Right lung (tissue), 5 donors: ENCODE data around the gene ITGB1. TPM values are rescaled to one million over a fixed set of nuclear protein-coding genes. Genes with fewer than 3 reads are reported as not detected.
"Not testable (repeated sequence)": the region's sequence is repeated elsewhere in the genome, so short reads cannot be mapped to it uniquely, and the experiment has no call there.

Source experiments
- DNase-seq, 2 donors: peaks; one replicate each; pipeline ENCODE4 v3.0.0-alpha.2; 2013
- polyA plus RNA-seq, 5 donors: library from polyadenylated mRNA; unstranded; fragments of 120-200 nt; gene quantifications; one replicate each; pipeline versions ENCODE4 v1.2.1 to v1.2.3, GENCODE V29; 2013; ENCODE audit warnings: inconsistent platforms in 1 of 5, low replicate concordance in 1 of 5; ENCODE audit not compliant: insufficient read length in 5 of 5, insufficient read depth in 1 of 5

The ITGB1 gene
- polyA plus RNA-seq, 5 donors = 410 to 593 (median 518) TPM

- DNase-seq = no peak
Observed at GRCh38 chr10:32982293-32982709, 24.3 kb upstream of the ITGB1 start.

GRCh38 chr10:32981760-32982159 lies 23.7 kb upstream of the ITGB1 start:
- DNase-seq = no peak

DNA sequence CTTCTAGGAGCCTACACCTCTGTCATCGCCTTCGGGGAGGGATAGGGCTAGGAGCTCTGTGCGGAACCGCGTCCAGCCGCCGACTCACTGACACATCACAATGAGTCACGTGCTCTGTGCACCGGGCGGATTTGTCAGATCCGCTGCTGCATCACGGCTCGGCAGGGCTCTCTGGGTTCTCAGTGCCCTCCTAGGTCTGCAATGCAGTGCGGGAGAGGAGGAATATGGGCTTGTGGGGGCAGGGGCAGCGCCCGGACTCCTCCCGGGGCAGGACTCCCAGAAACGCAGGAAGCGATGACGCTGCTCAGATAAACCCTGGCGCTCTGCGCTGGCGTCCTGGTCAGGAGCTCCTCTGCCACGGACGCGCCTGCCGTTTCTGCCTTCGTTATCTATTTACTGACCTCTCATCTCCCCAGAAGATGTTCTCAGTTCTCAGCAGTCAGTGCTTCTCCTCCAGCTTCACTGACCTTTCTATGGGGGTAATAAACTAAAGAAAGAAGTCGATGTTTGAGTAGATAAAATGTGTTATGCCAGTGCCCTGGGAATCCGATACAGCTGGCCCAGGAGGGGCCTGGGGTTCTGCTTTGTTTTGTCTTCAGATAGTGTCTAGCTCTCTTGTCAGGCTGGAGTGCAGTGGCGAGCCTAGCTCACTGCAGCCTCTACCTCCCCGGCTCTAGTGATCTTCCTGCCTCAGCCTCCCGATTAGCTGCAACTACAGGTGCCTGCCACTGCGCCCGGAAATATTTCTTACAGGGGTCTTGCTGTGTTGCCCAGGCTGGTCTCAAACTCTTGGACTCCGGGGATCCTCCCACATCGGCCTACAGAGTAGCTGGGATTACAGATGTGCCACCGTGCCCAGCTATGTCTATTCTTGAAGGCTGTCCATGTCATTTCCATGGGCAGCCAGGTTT lies 22.8 kb upstream of the ITGB1 start:
- DNase-seq = peak; percentile 69 to 73

DNA sequence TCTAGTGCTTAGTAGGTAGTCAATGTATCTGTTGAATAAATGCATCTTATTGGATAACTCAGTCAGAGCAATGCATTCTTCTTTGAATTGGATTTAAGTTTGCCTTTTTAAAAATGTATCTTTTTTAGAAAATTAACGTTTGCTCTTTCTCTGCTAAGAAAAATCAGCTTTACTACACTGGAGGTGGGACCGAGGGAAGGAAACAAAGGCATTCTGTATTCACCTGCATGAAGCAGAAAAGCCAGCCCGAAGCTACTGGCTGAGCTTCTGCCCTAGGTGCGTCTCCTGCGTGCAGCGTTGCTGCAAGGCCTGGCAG lies 22.2 kb upstream of the ITGB1 start:
- DNase-seq = no peak

DNA sequence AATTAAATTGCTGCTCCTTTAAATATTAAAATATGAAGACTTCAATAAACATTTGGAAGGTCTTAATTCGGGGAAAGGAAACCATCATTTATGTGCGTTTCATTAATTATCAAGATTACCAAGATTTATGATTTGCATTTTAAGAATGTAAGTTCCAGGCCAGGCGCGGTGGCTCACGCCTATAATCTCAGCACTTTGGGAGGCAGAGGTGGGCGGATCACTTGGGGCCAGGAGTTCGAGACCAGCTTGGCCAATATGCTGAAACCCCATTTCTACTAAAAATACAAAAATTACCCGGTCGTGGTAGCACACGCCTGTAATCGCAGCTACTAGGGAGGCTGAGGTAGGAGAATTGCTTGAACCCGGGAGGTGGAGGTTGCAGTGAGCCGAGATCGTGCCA lies 21.7 kb upstream of the ITGB1 start:
- DNase-seq = not testable (repeated sequence)

GRCh38 chr10:32979041-32979440 lies 21.0 kb upstream of the ITGB1 start:
- DNase-seq = no peak

DNA sequence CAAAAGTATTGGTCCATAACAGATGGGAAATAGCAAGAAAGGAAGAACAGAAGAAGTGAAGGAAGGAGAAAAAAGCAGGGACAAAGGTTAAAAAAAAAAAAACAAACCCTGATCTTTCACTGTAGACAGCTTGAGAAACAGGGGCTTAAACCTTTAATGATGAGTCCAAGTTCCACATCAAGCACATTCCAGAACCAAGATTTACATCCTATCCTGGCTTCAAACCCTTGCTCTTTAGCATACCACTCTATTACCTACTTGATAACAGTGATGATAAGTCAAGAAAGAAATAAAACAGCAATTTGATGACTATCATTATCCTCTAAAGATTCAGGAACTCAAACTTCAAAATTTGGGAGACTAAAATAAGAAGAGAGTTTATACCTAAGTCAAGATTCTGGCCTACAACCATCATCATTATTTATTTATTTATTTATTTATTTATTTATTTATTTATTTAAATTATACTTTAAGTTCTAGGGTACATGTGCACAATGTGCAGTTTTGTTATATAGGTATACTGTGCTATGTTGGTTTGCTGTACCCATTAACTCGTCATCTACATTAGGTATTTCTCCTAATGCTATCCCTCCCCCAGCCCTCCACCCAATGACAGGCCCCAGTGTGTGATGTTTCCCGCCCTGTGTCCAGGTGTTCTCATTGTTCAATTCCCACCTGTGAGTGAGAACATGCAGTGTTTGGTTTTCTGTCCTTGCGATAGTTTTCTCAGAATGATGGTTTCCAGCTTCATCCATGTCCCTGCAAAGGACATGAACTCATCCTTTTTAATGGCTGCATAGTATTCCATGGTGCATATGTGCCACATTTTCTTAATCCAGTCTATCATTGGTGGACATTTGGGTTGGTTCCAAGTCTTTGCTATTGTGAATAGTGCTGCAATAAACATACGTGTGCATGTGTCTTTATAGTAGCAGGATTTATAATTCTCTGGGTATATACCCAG lies 20.1 kb upstream of the ITGB1 start:
- not testable (repeated sequence) for DNase-seq

DNA sequence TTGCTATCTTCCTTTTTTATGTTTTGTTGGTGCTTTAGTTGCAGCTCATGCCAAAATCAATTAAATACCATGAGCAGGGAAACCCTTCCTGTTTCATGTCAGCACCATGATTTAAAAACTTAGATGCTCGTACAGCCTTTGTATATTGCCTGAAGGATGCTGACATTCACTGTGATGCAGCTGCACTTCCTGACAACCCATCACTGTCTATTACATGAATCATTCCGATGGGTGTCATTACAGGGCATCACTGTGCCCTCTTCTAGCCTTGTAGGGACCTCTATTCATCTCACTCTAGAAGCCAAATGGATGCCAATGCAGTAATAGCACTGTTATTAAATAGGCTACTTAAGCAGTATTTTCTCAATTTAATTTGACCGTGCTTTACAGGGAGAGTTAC lies 18.3 kb upstream of the ITGB1 start:
- DNase-seq = no peak

- no peak for DNase-seq
Observed at GRCh38 chr10:32972929-32973328, 14.9 kb upstream of the ITGB1 start.

- DNase-seq = no peak
Observed at GRCh38 chr10:32972460-32972859, 14.4 kb upstream of the ITGB1 start.

GRCh38 chr10:32971536-32972091 lies 13.6 kb upstream of the ITGB1 start:
- no peak for DNase-seq

DNA sequence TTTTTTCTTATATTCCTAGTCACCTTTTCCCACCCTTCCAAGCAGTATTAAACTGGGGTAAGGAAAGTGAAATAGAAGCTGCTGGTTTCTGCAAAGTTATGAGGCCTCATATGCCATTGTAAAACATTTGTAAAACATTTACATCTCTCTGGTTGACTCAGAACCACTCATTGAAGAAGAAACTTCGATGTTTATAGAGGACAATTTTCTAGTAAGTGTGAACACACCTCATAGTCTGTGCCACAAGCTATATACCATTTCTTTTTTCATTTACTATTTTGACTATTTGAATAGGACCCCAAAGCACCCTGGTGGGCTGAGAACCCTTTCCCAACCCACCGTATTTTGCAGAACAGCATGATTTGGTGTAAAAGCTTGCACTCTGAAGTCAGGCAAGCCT lies 12.9 kb upstream of the ITGB1 start:
- DNase-seq = no peak

GRCh38 chr10:32964270-32964669 lies 6.2 kb upstream of the ITGB1 start:
- no peak for DNase-seq

GRCh38 chr10:32963096-32963495 lies 5.1 kb upstream of the ITGB1 start:
- DNase-seq = no peak

DNA sequence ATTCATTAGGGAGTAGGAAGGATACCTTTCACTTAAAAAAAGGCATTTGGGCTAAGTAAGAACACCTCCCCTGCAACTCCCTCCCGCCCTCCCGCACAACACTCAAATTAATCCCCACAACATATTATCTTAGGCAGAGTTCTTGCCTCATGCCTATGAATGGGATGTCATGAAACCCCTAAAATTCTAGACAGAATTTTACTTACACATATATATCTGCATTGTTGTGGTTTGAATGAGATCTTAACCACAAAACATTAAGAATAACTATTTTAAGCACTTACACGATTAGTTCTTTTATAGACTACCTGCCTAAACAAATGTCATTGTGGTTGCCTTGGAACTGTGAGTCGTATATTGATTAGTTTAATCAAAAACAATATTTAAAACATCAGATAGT lies 4.5 kb upstream of the ITGB1 start:
- no peak for DNase-seq

DNA sequence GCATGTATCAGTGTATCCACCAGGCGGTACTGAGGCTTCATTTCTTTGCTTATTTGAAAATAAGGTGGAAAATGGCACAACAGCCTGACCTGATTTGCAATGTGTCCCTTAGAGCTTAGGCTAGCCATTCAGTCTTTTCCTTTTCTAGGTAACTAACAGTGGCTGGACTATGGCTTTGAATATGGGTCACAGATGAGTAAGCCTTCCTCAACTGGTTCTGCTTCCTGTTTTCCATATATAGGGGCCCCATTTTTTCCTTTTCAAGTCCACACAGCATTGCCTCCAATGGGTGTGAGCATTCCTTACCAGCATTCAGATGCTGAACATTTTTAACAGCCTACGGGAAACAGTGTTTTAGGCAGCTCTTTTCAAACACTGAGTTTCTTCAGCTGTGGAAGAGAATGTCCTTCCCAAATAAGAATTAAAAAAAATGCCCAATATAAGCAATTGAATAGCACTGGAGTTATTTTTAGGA lies 3.9 kb upstream of the ITGB1 start:
- DNase-seq = no peak

GRCh38 chr10:32961343-32961894 lies 3.4 kb upstream of the ITGB1 start:
- DNase-seq = no peak

DNA sequence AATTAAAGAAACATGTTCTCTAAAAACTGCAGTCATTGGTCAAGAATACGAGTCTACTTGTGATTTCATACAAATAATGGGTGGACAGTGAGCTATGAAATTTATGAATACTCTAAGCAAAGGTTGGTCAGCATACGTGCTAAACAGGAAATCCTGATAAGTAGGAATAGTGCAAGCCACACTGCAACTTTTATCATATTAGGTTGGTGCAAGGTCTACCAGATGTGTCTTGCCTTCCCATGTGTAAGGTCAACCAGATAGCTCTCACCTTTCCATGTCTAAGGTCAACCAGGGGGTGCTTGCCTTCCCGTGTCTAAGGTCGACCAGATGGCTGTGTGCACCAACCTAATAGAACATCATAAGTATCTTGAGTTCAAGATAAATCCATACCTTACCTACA lies 2.0 kb upstream of the ITGB1 start:
- DNase-seq = no peak

GRCh38 chr10:32959006-32959920 lies 1.2 kb upstream of the ITGB1 start:
- no peak for DNase-seq

- peak in 1 of 2 donors; percentile 71 for DNase-seq
Observed at GRCh38 chr10:32957341-32958084, 517 bp downstream of the ITGB1 start.
